Stimulated activated CD4-positive, alpha-beta T cell treated with anti-CD3 and anti-CD28 coated beads, Interleukin-2, amount 100 ng/mL, for 48 hours (primary cell): Measurements from ENCODE around the gene UTF1.

ENCODE experiments used
- DNase-seq, 2 donors: peaks; one replicate each; pipeline ENCODE4 v3.0.0-alpha.2; 2020

Gene UTF1

GRCh38 chr10:133196936-133197758 lies 32.9 kb upstream of the UTF1 start:
- no peak for DNase-seq

DNA sequence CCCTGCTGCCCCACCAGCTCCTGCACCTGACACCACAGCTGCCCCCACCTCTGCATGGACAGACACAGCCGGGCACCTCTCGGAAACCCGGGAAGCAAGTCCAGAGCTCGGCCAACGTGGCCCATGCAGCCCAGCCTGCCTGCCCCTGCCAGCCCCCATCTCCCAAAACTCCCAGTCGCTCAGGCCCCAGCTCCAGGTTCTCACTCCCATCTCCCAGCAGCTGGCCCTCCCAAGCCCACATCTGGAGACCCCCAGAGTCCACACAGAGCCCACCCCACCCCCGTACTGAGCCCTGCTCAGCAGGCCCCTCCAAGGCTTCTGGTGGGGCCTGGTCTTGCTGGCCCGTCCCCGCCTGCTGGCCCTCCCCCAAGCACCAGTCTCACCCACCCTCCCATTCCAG lies 32.2 kb upstream of the UTF1 start:
- no peak for DNase-seq

GRCh38 chr10:133198206-133198605 lies 31.8 kb upstream of the UTF1 start:
- no peak for DNase-seq

- no peak for DNase-seq
Measured at GRCh38 chr10:133198621-133199487, 31.2 kb upstream of the UTF1 start.

GRCh38 chr10:133199488-133199885 lies 30.5 kb upstream of the UTF1 start:
- DNase-seq, result no peak

DNA sequence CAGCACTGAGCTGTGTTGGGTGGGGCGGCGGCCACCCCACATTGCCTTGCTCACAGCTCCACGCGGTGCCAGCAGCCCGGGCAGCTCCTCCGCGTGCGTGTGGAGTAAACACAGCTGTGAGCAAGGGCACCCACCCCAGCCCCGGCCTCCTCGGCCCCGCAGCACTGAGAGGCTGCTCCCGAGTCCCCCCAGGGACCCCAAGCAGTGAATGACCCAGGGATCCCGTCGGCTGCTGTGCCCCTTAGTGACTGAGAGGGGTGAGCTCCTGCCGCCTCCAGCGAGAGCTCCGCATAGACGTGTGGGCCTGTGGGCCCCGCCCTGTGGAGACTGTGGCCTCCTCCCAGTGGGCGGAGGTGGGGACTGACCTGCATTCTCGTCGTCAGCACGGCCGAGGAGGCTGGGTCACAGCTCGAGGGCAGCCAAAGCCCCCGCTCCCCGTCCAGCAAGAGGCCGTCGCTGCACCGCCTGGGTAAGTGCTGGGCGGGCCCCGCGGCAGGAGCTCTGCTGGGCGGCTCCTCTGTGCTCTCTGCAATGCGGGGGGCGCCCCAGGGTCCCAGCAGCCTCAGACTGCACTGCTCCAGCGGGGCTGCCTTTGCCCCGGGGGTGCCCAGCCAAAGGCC lies 29.9 kb upstream of the UTF1 start:
- DNase-seq, result no peak

- DNase-seq, result no peak
Measured at GRCh38 chr10:133200621-133201031, 29.4 kb upstream of the UTF1 start.

GRCh38 chr10:133201151-133201947 lies 28.7 kb upstream of the UTF1 start:
- no peak for DNase-seq

- DNase-seq, result no peak
Measured at GRCh38 chr10:133201948-133202725, 27.9 kb upstream of the UTF1 start.

DNA sequence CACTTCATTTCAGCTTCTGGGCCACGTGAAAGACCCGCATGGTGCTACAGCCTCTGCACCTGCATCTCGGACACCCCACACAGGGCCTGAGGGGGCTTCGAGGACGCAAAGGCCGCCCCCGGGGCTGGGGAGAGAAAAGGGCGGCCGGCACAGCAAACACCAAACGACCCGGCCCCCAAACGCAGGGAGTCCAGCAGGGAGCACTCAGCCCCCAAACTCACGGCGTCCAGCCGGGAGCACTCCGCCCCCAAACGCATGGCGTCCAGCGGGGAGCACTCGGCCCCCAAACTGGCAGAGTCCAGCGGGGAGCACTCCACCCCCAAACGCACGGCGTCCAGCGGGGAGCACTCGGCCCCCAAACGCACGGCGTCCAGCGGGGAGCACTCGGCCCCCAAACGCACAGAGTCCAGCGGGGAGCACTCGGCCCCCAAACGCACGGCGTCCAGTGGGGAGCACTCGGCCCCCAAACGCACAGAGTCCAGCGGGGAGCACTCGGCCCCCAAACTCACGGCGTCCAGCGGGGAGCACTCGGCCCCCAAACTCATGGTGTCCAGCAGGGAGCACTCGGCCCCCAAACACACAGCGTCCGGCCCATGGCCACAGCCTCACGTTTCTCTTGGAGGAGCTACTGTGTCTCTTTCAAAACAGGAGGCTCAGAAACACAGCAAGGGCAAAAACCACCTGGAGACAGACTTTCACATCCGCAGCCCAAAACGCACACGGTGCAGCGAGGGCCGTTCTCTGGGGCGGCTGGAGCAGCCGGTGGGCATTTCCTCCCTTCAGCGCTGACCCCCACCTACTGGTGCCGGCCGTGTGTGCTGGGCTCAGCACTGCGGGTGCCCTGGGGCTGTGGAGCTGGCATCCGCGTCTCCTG lies 27.0 kb upstream of the UTF1 start:
- DNase-seq, result no peak

- no peak for DNase-seq
Measured at GRCh38 chr10:133203652-133204195, 26.3 kb upstream of the UTF1 start.

DNA sequence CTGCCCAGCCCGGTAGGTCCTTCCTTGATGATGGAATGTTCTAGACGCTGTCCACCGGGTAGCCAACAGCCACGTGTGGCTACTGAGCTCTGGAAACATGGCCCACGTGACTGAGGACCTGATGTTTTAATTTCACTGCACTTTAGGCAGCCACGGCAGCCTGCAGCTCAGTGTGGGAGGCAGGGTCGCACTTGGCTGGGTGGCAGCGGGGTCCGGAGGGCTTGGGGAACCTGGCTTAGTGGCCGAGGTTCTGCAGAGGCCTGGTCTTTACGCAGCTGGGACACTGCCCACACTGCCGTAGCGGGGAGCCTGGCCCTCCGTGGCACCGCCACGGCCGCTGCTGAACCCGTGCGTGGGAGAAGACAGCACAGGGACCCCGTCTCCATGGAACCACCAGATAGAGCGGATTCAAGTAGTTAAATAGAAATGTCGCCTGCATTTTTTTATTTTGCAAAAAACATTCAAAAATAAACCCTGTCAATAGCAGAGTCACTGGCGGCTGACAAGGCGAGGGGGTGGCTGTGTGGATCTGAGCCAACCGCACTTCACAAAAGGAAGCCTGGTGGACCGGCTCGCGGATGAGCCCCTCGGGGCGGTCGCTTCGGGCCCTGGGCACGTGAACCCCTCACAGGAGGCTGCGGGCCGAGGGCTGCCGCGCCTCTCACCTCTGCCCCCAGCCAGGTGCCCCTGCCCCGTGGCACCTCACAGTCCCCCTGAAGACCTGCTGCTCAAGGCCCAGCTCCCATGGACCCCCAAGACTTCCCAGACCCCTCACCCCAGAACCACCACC lies 25.6 kb upstream of the UTF1 start:
- DNase-seq, result no peak

DNA sequence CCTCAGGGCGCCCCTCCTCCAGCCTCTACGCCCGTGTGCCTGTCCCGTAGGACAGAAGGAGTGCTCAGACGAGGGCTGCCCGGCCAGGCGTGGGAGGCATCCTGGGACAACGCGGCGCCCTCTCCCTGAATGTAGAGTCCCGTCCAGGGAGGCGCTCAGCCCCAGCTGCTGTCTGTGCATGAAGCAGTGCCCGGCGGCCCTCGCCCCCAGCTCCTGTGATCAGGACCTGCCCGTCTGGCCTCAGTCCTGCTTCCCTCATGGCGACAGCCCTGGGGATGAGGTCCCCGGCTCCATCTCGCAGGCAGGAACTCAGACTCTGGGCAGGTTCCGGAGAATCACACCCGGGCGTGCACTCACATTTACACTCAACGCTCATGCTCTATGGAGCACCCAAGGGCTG lies 24.9 kb upstream of the UTF1 start:
- no peak for DNase-seq

GRCh38 chr10:133206356-133207040 lies 23.5 kb upstream of the UTF1 start:
- no peak for DNase-seq

- DNase-seq, result no peak
Measured at GRCh38 chr10:133207041-133207600, 22.9 kb upstream of the UTF1 start.

- DNase-seq, result no peak
Measured at GRCh38 chr10:133207627-133208026, 22.4 kb upstream of the UTF1 start.

GRCh38 chr10:133208466-133208865 lies 21.6 kb upstream of the UTF1 start:
- no peak for DNase-seq

DNA sequence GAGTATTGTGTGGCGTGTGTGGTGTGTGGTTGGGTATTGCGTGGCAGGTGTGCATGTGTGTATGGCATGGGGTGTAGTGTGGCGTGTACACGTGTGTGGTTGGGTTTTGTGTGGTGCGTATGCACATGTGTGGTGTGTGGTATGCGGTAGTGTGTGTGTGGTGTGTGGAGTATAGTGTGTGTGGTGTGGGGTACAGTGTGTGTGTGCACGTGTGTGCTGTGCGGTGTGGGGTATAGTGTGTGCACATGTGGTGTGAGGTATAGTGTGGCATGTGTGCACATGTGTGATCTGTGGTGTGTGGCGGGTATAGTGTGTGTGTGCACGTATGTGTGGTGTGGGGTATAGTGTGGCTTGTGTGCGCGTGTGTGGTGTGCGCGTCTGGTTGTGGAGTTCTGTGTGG lies 20.9 kb upstream of the UTF1 start:
- DNase-seq, result no peak

- no peak for DNase-seq
Measured at GRCh38 chr10:133209641-133210040, 20.4 kb upstream of the UTF1 start.
